Measurements from ENCODE around the gene NAP1L4.
A peak's percentile ranks its signal among the peaks of the same experiment; 100 is the strongest.

NAP1L4 gene

DNA sequence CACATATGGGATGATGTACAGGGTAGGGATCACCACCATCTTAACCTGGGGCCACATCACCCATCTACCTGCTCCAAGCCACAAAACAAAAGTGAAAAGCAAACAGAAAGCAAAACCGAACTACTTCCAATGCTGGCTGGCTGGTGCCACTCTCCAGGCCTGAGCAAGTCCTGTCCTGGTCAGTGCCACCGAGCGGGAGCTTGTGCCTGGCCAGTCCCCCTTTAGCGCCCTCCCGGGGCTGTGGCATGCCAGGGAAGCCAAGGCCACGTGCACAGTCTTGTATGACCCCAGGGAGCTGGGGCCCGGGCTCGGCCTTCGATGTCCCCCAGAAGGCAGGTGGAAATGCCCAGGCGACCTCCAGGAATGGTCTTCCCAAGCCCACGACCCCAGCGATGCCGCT is 17.9 kb upstream of the NAP1L4 start:
- no peaks in the 10 kb centered on the region for H3K4me1 ChIP-seq
- H3K27me3 ChIP-seq: no peaks in the 10 kb centered on the region
- intact Hi-C loops (cut with DNase I; ENCODE audit: low total_unique reads): no loop called here
- H3K4me3 ChIP-seq: no peak overlapping the region
- TF ChIP-seq, protein P1, sequence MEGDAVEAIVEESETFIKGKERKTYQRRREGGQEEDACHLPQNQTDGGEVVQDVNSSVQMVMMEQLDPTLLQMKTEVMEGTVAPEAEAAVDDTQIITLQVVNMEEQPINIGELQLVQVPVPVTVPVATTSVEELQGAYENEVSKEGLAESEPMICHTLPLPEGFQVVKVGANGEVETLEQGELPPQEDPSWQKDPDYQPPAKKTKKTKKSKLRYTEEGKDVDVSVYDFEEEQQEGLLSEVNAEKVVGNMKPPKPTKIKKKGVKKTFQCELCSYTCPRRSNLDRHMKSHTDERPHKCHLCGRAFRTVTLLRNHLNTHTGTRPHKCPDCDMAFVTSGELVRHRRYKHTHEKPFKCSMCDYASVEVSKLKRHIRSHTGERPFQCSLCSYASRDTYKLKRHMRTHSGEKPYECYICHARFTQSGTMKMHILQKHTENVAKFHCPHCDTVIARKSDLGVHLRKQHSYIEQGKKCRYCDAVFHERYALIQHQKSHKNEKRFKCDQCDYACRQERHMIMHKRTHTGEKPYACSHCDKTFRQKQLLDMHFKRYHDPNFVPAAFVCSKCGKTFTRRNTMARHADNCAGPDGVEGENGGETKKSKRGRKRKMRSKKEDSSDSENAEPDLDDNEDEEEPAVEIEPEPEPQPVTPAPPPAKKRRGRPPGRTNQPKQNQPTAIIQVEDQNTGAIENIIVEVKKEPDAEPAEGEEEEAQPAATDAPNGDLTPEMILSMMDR (IDR thresholded peaks at IDR 0.05): no peak
- no peaks in the 10 kb centered on the region for H3K9me3 ChIP-seq
- no peak overlapping the region for H3K27ac ChIP-seq
- peak in 1 of 2 donors; percentile 67 for DNase-seq
- H3K36me3 ChIP-seq: peaks cover 66 to 99% (median 83%) of the 10 kb centered on the region in 3 donors

DNA sequence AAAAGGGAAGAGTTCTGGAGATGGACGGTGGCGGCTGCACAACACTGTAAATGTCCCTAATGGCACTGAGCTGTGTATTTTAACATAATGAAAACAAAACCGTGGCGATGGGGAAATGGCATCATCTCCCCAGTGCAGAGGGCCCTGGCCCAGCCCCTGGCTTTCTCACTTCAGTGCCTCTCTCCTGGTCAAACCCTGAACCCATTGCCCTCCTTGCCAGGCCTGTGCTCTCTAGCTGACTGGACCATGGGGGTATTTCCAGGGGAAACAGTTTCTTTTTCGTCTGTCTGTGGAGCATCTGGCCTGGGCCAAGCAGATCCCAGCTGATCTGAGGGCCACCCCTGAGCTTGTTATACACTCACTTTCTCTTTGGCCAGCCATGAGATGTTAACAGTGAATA is 17.4 kb upstream of the NAP1L4 start:
- DNase-seq: peak in 1 of 2 donors; percentile 58
- intact Hi-C loops (cut with DNase I; ENCODE audit: low total_unique reads): no loop called here
- Histone ChIP-seq H3K27ac (no peak overlapping the region), H3K36me3 (peaks cover 66 to 98% (median 82%) of the 10 kb centered on the region in 3 donors), H3K9me3 (no peaks in the 10 kb centered on the region), H3K27me3 (no peaks in the 10 kb centered on the region), H3K4me3 (no peak overlapping the region), H3K4me1 (no peaks in the 10 kb centered on the region)
- TF ChIP-seq, protein P1 (IDR thresholded peaks at IDR 0.05): no peak

DNA sequence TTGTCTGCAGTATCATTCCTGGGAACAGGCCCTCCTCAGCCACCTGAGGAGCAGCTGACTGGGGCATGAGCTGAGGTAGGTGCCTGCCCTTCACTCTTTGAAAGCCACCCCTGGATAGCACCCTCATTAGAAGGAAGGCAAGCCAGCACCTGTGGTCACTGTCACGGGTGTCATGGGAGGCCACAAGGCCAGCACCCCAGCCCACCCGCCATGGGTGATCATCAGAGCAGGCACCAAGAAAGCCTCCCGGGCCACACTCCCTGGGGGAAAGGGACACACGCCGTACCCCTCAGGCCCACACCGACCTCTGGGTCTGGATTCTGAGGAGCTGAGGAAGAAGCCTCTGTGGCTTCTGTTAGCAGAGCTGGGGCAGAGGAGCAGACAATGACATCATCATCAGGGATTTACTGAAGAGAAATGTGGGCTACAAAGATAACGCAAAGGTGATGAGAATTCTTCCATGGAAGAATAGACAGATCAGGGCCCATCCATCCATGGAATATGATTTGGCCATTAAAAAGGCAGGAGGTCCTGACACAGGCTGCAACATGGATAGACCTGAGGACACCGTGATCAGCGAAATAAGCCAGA is 16.7 kb upstream of the NAP1L4 start:
- Histone ChIP-seq H3K9me3 (no peaks in the 10 kb centered on the region), H3K4me3 (no peak overlapping the region), H3K36me3 (peaks cover 66 to 98% (median 82%) of the 10 kb centered on the region in 3 donors), H3K4me1 (no peaks in the 10 kb centered on the region), H3K27ac (no peak overlapping the region), H3K27me3 (no peaks in the 10 kb centered on the region)
- peak in 1 of 2 donors; percentile 23 for DNase-seq
- TF ChIP-seq, protein P1 (IDR thresholded peaks at IDR 0.05): no peak
- intact Hi-C loops (cut with DNase I; ENCODE audit: low total_unique reads): no loop called here

DNA sequence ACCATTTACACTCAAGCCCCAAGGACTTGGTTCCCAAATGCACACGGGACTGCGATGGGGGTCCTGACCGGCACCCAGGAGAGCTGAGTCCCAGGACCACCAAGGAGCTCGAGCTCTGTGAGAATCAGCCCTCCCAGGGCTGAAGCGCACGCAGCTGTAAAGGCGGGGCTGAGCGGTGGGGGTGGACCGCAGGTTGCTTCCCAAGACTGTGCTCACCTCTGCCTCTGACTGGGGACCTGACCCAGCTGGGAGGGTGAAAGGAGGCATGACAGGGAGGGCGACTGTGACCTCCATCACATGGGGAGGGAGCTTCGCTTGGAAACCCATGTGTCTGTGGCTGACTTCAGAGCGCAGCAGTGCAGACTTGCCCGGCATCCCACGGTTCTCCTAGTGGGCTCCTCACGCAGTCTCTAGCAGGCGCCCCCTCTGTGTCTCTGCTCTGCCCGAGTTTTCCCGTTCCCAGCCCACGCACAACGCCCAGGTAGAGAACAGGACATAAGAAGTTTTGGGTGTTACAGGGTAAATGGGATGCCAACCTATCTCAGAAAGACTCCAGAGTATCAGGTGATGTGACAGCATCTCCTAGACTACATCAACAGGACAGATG is 15.4 kb upstream of the NAP1L4 start:
- peaks cover 61 to 98% (median 83%) of the 10 kb centered on the region in 3 donors for H3K36me3 ChIP-seq
- DNase-seq: peak in 1 of 2 donors; percentile 49
- no peak overlapping the region for H3K27ac ChIP-seq
- H3K27me3 ChIP-seq: no peaks in the 10 kb centered on the region
- TF ChIP-seq, protein P1 (IDR thresholded peaks at IDR 0.05): no peak
- no peak overlapping the region for H3K4me3 ChIP-seq
- intact Hi-C loops (cut with DNase I; ENCODE audit: low total_unique reads): no loop called here
- no peaks in the 10 kb centered on the region for H3K9me3 ChIP-seq
- peaks cover 0 to 3% (median 0%) of the 10 kb centered on the region in 4 donors for H3K4me1 ChIP-seq

DNA sequence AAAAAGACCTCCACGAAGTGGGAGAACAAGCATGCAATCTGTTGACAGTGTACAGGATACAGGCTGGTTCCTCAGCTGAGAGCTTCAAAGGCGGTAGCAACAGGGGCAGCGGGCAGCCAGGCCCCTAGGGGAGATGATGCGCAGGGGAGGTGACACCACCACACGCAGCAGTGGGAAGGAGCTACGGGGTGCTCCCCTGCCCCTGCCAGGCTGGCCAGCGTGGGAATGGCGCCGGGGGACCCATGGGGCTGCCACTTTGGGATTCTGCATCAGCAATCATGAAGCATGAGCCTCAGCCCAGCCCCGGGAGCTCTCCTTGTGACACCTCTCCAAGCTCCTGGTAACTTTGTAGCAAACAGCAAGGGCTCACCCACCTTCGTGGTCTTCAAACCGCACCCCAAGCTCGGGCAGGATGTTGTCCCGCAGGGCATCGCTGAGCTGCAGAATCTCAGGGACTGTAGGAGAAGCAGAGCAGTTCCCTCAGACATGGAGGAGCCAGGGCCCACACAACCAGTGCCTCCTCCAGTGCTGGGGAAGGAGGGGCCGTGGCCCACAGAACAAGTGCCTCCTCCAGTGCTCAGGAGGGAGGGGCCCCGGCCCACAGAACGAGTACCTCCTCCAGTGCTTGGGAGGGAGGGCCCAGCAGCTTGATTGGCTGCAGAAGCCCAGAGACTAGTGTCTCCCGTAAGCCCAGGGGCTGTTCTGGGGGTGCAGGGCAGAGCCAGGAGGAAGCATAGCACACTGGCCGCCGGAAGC is 14.6 kb upstream of the NAP1L4 start:
- H3K4me1 ChIP-seq: peaks cover 0 to 12% (median 6%) of the 10 kb centered on the region in 4 donors
- TF ChIP-seq, protein P1 (IDR thresholded peaks at IDR 0.05): no peak
- intact Hi-C loops (cut with DNase I; ENCODE audit: low total_unique reads): no loop called here
- H3K27ac ChIP-seq: no peak overlapping the region
- H3K9me3 ChIP-seq: no peaks in the 10 kb centered on the region
- peaks cover 59 to 97% (median 82%) of the 10 kb centered on the region in 3 donors for H3K36me3 ChIP-seq
- no peaks in the 10 kb centered on the region for H3K27me3 ChIP-seq
- no peak overlapping the region for H3K4me3 ChIP-seq
- DNase-seq: peak in 1 of 2 donors; percentile 61

Measured in tibial artery (tissue), 4 donors.